ENCODE data around the gene XIST. TPM values are rescaled to one million over a fixed set of nuclear protein-coding genes. Genes with fewer than 3 reads are reported as not detected.
"Not testable (repeated sequence)": the region's sequence is repeated elsewhere in the genome, so short reads cannot be mapped to it uniquely, and the experiment has no call there.

The XIST gene
- total and polyA plus RNA-seq, 10 donors: 0.05 to 448 (median 360) TPM

DNA sequence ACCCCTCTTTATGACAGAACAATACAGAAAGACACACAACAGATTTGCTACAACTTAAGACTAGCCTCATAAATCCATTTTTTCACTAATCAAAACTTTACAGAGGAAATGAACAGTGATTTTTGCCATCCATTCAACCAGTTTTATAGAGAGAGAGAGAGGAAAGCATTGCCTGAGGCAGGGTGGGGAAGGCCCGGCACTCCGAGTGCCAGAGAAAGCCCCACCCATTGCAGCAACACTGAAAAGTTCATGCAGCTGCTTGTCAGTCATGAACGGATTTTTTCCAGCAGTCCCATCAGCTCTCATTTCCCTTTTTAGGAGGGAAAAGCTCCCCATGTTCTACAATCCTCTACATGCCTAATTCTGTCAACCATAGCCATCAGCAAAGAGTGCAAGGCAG is 52.6 kb downstream of the XIST start:
- Histone ChIP-seq H3K4me3 (no peak overlapping the region), H3K27me3 (replicated peaks in 1 of 7) (no peaks in the 10 kb centered on the region), H3K4me1 (no peaks in the 10 kb centered on the region), H3K27ac (no peak overlapping the region), H3K9me3 (peaks cover 0 to 11% (median 3%) of the 10 kb centered on the region in 8 donors), H3K36me3 (no peaks in the 10 kb centered on the region)
- intact Hi-C loops (cut with DNase I; ENCODE audit: low total_unique reads): no loop called here
- TF ChIP-seq POLR2A (IDR thresholded peaks at IDR 0.05) (no peak), POLR2AphosphoS5 (IDR thresholded peaks at IDR 0.05) (no peak)
- TF ChIP-seq, protein P1, sequence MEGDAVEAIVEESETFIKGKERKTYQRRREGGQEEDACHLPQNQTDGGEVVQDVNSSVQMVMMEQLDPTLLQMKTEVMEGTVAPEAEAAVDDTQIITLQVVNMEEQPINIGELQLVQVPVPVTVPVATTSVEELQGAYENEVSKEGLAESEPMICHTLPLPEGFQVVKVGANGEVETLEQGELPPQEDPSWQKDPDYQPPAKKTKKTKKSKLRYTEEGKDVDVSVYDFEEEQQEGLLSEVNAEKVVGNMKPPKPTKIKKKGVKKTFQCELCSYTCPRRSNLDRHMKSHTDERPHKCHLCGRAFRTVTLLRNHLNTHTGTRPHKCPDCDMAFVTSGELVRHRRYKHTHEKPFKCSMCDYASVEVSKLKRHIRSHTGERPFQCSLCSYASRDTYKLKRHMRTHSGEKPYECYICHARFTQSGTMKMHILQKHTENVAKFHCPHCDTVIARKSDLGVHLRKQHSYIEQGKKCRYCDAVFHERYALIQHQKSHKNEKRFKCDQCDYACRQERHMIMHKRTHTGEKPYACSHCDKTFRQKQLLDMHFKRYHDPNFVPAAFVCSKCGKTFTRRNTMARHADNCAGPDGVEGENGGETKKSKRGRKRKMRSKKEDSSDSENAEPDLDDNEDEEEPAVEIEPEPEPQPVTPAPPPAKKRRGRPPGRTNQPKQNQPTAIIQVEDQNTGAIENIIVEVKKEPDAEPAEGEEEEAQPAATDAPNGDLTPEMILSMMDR (IDR thresholded peaks at IDR 0.05 in 8 of 11, conservative IDR thresholded peaks at IDR 0.05 in 3 of 11): no peak
- DNase-seq: no peak
- 40 to 65% (median 50%) methylated on average over 3 of the region's 3 CpGs for WGBS, 5 donors

DNA sequence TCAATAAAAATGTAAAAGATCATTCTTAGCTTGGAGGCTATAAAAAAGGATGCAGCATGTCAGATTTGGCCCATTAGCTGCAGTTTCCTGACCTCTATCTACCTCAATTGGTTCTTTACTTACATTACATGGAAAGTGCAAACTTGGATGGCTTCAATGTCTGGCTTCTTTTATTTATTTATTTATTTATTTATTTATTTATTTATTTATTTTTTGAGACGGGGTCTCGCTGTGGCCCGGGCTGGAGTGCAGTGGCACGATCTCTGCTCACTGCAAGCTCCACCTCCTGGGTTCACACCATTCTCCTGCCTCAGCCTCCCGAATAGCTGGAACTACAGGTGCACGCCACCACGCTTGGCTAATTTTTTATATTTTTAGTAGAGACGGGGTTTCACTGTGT is 60.0 kb downstream of the XIST start:
- H3K9me3 ChIP-seq; H3K4me1 ChIP-seq; H3K36me3 ChIP-seq; DNase-seq; H3K27me3 ChIP-seq (replicated peaks in 1 of 7); intact Hi-C loops (cut with DNase I; ENCODE audit: low total_unique reads); H3K4me3 ChIP-seq; H3K27ac ChIP-seq: not testable (repeated sequence)
- WGBS, 5 donors: 87 to 92% (median 91%) methylated on average over 8 of the region's 8 CpGs

DNA sequence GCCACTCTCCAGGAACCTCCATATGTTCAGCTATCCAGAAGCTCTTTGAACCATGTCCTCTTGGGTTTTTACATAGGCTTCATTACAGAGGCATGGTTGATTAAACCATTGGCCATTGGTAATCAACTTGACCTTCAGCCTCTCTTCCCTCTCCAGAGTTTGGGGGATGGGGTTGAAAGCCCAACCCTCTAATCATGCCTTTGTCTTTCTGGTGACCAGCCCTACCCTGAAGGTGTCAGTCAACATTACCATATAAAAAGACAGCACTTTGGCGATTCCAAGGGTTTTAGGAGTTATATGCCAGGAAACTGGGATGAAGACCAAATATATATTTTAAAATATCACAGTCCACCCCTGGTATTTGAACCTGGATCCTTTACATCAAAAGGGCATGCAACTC is 67.0 kb downstream of the XIST start:
- no peaks in the 10 kb centered on the region for H3K36me3 ChIP-seq
- intact Hi-C loops (cut with DNase I; ENCODE audit: low total_unique reads): no loop called here
- no peaks in the 10 kb centered on the region for H3K4me1 ChIP-seq
- peaks cover 0 to 4% (median 0%) of the 10 kb centered on the region in 8 donors for H3K9me3 ChIP-seq
- DNase-seq: no peak
- WGBS, 5 donors: 17 to 56% (median 42%) methylated on average over 1 of the region's 1 CpG
- no peak overlapping the region for H3K4me3 ChIP-seq
- H3K27me3 ChIP-seq (replicated peaks in 1 of 7): no peaks in the 10 kb centered on the region
- no peak overlapping the region for H3K27ac ChIP-seq
- no peak for TF ChIP-seq POLR2AphosphoS5 (IDR thresholded peaks at IDR 0.05)
- TF ChIP-seq, protein P1 (IDR thresholded peaks at IDR 0.05 in 8 of 11, conservative IDR thresholded peaks at IDR 0.05 in 3 of 11): no peak
- no peak for TF ChIP-seq POLR2A (IDR thresholded peaks at IDR 0.05)

Small RNA genes lying within 50 kb of the gene (small RNA-seq; reads per million reads assigned to genes)
- 0 reads per million in 4 donors for gene RF01880
